T-helper 22 cell (primary cell): ENCODE results near the gene IL36A.
A peak's percentile ranks its signal among the peaks of the same experiment; 100 is the strongest.

Source experiments
- DNase-seq: peaks from one replicate; pipeline ENCODE4 v3.0.0-alpha.2; 2020; ENCODE audit warnings: low read depth

The IL36A gene

DNA sequence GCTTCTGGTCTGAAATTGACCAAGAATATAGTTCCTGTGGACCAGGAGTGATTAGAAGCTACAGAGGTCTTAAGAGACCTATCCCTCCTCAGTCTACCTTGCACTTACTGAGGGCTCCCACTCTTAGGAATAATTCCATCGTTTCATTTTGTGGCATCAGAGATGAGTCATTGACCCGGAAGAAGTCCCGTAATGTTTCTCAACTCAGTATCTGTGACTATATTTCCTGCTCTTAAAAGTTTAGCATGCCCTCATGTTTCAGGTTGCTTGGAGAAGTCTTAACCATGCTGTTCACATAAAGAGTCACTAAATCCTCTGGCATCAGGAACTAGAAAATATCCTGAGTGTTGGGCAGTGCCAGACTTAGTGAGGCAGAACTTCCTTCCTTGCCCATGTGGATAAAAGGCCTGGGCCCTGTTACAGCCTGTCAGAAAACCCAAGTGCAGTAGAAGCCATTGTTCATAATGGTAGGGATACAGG, at the start of gene IL36A:
Gene IL36A, plus strand, starts transcription at position 430 of the 480 bp plus-strand sequence. CDS start 413 bp downstream, outside the sequence.
- DNase-seq: no peak

- DNase-seq: no peak
These were observed 47.7 kb upstream of the IL36A start for GRCh38 chr2:112957511-112957910.

DNA sequence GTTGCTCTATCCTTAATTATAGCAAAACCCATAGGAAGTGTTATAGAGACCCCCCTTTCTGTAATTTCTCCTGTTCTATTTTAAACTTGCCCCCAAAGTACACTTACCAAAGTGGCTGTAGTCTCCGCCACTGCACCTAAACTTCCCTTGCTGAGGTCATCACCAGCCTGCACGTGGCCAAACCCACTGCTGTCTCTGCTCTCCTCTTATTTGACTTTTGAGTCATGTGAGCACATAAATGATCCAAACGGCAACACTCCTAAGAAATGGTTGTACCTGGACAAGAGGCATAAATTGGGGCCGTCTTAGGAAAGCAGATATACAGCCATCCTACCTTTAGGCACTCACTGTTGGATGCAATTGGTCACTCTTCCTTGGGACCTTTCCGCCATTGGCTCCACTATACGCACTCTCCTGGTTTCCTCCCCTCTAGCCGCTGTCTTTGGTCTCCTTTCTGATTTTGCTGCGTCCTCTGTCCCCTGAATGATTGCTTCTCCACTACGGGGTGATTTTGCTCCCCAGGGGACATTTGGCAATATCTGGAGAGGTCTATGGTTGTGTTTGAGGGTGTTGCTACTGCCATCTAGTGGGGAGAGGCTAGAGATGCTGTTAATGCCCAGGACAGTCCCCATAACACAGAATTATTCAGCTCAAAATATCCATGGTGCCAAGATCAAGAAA, 46.7 kb upstream of the IL36A start:
- peak; percentile 1 for DNase-seq

DNA sequence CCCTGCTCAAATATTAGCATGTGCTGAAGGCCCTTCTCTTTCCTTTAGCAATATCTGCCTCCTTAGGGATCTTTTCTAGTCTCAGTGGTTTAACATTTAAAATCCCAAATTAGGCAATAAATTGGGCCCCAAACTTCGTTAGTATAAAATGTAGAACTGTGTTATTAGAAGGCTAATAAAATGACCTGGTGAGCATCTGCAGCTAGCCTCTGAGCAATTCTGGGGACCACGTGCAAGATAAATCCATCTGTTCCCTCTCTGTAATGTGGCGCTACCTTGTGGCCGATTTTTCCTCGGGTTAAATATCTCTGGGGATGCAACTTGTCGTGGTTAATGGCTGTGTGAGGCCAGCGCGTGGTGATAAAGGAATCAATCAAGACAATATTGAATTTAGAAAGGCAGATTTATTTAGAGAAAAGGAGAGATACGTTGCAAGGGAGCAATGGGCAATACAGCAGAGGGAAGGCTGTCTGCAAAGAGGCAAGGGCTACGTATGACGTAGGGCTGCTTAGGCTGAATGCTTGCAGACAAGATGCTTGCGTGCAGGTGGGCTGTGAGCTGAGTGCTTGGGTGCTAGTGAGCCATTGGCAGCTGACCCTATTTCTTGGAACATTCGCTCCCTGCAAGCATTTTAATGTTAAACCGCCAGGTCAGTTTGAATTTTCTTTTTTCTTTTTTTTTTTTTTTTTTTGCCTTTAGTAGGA, 46.0 kb upstream of the IL36A start:
- DNase-seq: no peak

GRCh38 chr2:112960230-112960825, 44.9 kb upstream of the IL36A start:
- DNase-seq: no peak

- no peak for DNase-seq
These were observed 42.7 kb upstream of the IL36A start for GRCh38 chr2:112962308-112963175.

DNA sequence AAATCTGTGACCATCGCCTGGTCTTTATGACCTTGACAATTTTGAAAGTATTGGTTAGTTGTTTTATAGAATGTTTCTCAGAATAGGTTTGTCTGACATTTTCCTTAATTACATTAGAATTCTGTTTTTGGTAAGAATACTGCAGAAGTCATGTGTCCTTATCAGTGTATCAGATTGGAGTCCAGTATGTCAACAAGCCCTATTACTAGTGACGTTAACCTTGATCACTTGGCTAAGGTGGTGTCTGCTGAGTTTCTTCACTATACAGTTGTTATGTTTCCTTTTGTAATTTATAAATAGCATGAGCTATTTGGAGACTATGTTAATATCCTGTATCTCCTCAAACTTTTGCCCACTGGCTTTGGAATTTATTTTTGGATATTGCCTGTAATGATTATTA, 38.2 kb upstream of the IL36A start:
- DNase-seq: no peak

DNA sequence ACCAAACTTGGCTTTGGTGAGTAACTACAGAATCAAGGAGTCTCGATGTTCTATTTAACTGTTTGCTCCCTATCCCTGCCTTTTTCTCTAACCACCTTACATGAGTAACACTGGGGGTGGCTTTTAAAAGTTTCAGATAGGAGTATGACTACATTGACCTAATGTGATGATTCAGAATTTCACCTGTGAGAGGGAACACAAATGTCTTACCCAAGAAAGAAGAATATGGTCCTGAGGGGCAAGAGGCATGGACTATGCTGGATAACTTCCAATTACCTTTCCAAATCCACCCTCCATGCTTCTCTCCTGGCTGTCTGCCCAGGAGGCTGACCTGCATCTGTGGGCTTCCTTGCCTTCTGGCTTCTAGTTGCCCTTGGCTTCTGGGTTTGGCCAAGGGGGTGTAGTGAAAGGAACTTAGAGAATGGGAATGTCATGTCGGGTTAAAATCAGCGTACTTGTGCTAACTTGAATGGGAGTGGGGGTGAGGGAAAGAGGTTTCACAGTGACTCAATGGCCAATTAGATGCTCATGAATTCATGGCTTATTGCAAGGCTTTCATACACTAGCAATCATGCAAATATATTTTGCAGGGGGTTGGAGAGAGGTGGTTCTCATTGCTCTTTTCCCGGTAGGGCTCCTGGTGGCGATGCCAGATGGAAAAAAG, 32.7 kb upstream of the IL36A start:
- DNase-seq: no peak

- no peak for DNase-seq
These were observed 32.1 kb upstream of the IL36A start for GRCh38 chr2:112973156-112973555.

DNA sequence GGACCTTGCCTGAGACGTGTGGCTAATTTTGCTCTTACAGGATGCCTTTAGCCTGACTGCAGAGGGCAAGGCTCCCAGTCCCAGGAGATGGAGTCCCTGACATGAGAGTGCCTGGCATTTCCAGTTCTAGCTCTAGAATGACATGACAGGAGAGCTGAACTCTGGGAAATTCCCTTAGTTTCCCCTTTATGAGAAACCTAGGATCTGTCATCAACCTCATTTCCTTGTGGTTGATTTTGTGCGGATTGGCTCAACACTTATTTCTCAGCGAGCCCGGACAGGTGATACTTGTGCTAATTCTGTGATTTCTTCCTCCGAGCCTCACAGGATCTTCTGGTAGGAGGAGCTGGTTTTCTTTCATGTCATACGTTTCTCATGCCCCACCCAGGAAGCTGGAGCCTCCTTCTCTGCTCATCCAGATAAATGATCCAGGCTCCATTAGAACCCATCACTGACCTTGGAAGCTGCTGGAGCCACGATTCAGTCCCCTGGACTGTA, 27.7 kb upstream of the IL36A start, which contains the start of gene IL36G:
Gene IL36G, plus strand, starts transcription at position 448 of the 498 bp plus-strand sequence. CDS start 633 bp downstream, outside the sequence.
- no peak for DNase-seq

- DNase-seq: no peak
These were observed 25.5 kb upstream of the IL36A start for GRCh38 chr2:112979731-112980130.

DNA sequence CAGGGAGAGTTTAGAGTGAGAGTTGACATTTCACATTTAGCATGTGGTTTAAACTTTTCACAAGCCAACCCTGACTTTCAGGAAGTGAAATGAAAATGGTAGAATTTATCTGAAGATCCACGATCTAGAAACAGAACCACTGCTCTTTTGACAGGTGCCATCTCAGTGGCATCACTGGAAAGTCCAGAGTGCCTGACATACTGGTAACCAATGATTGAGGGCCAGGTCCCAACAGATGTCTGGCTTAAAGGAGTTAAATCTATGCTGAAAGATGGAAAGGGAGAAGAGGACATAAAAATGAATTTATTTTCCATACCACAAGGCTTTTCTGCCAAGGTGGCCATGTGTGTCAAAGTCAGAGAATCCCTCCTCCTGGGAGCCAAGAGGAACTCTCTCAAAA, 24.7 kb upstream of the IL36A start:
- no peak for DNase-seq

GRCh38 chr2:112985090-112985489, 20.2 kb upstream of the IL36A start:
- no peak for DNase-seq

DNA sequence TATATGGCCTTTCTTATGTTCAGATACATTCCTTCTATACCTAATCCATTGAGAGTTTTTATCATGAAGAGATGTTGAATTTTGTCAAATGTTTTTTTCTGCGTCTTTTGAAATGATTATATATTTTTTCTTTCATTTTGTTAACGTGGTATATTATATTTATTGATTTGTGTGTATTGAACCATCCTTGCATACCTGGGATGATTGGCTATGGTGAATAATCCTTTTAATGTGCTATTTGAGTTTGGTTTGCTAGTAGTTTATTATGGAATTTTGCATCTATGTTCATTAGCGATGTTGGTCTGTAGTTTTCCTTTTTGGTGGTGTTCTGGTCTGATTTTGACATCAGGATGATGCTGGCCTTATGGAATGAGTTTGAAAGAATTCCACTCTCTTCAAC, 15.6 kb upstream of the IL36A start:
- DNase-seq: no peak

- no peak for DNase-seq
These were observed 11.4 kb upstream of the IL36A start for GRCh38 chr2:112993831-112994230.

- DNase-seq: no peak
These were observed 10.6 kb upstream of the IL36A start for GRCh38 chr2:112994648-112995047.

- no peak for DNase-seq
These were observed 9.8 kb upstream of the IL36A start for GRCh38 chr2:112995346-112995920.

- DNase-seq: peak; percentile 65
These were observed 8.6 kb upstream of the IL36A start for GRCh38 chr2:112996635-112997034.

GRCh38 chr2:112997151-112997550, 8.1 kb upstream of the IL36A start:
- no peak for DNase-seq

DNA sequence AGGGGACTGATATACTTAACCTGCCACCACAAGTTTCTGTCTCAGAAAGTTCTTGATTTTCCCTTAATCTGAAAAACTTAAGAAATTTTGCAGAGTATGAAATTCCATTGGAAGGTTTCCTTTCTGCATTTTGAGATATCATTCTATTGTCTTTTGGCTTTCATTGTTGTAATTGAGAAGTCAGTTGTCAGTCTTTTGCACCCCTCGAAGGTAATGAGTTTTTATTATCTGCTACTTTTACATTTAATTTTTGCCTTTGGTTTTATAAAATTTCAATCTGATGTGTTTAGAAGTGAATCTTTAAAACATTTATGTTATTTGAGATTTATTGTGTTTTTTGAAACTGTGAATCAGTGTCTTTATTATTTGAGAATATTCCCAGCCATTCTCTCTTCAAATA, 4.8 kb upstream of the IL36A start:
- no peak for DNase-seq

DNA sequence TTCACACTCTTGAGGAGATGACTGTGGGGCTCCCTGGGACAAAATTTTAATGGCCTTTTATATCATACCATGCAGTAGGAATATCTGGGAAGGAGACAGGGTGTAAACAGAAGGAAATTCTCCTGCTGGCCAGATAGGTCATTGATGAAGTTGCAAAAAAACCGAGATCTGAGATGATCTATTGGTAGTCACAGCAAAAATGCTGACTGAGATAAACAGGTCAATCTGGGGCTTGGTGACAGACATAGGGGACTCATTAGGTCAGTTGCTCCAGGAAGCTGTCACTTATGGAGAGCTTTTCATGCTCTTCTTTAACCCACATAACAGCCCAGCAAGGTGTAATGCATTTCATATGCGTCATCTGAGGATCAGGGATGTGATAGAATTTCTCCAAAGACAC, 2.6 kb upstream of the IL36A start:
- no peak for DNase-seq
